GM23338 (cell line): ENCODE measurements around the gene PTPN18. TPM values are rescaled to one million over a fixed set of nuclear protein-coding genes. Genes with fewer than 3 reads are reported as not detected.

Experiments used
- ATAC-seq: fragments of 200-7000 bp; cut with Tn5 transposase; 3 replicates; pipeline ENCODE4 v1.9.1; 2020
- DNase-seq: peaks from one replicate; pipeline ENCODE4 v3.0.0-alpha.2; 2015; ENCODE audit warnings: low spot score
- H2AFZ ChIP-seq: fragments of 200-600 bp; sonication (generic); 2 replicates; pipeline ENCODE4 v1.8.0; 2016; ENCODE audit warnings: antibody characterized with exemption, mild to moderate bottlenecking, moderate library complexity
- H3F3A ChIP-seq: fragments of 200-600 bp; sonication (generic); replicated peaks from 2 replicates; pipeline ENCODE4 v1.8.0; 2017; ENCODE audit warnings: antibody characterized with exemption, mixed run types, low read depth
- H3K27ac ChIP-seq: fragments of 200-600 bp; sonication (generic); 2 replicates; pipeline ENCODE4 v1.6.1; 2016; ENCODE audit warnings: low read depth
- H3K27me3 ChIP-seq: fragments of 200-600 bp; sonication (generic); 2 replicates; pipeline ENCODE4 v1.8.0; 2016; ENCODE audit warnings: mild to moderate bottlenecking, mixed run types, moderate library complexity; ENCODE audit not compliant: insufficient read depth
- H3K36me3 ChIP-seq: fragments of 200-600 bp; sonication (generic); 2 replicates; pipeline ENCODE4 v1.8.0; 2016; ENCODE audit warnings: mild to moderate bottlenecking; ENCODE audit not compliant: insufficient read depth
- H3K4me1 ChIP-seq: fragments of 200-600 bp; sonication (generic); 2 replicates; pipeline ENCODE4 v1.8.0; 2016; ENCODE audit warnings: mild to moderate bottlenecking, moderate library complexity; ENCODE audit not compliant: insufficient read depth
- H3K4me2 ChIP-seq: fragments of 200-600 bp; sonication (generic); 2 replicates; pipeline ENCODE4 v1.7.1; 2017; ENCODE audit warnings: mixed run types
- H3K4me3 ChIP-seq: fragments of 200-600 bp; sonication (generic); 2 replicates; pipeline ENCODE4 v1.6.1; 2016; ENCODE audit warnings: mixed run types
- H3K79me2 ChIP-seq: fragments of 200-600 bp; sonication (generic); replicated peaks from 2 replicates; pipeline ENCODE4 v1.8.0; 2017; ENCODE audit warnings: mild to moderate bottlenecking; ENCODE audit not compliant: insufficient read depth
- H3K9me2 ChIP-seq: fragments of 200-600 bp; sonication (generic); 2 replicates; pipeline ENCODE4 v1.8.0; 2017; ENCODE audit not compliant: insufficient read depth
- H4K20me1 ChIP-seq: fragments of 200-600 bp; sonication (generic); replicated peaks from 2 replicates; pipeline ENCODE4 v1.8.0; 2017; ENCODE audit warnings: mild to moderate bottlenecking; ENCODE audit not compliant: insufficient read depth
- H3K27ac Mint-ChIP-seq: 2 replicates; pipeline ENCODE4 v1.8.0; 2020; ENCODE audit warnings: inconsistent platforms, mild to moderate bottlenecking, moderate library complexity, mixed read lengths
- H3K27me3 Mint-ChIP-seq: 3 replicates; pipeline ENCODE4 v1.8.0; 2022; ENCODE audit warnings: low read depth, mild to moderate bottlenecking, moderate library complexity, mixed read lengths, inconsistent platforms; ENCODE audit not compliant: insufficient read depth, poor library complexity
- H3K36me3 Mint-ChIP-seq: 3 replicates; pipeline ENCODE4 v1.8.0; 2021; ENCODE audit warnings: low read depth, mild to moderate bottlenecking, inconsistent platforms, moderate library complexity, mixed read lengths
- H3K4me1 Mint-ChIP-seq: 3 replicates; pipeline ENCODE4 v1.8.0; 2020; ENCODE audit warnings: mild to moderate bottlenecking, inconsistent platforms, mixed read lengths
- H3K4me3 Mint-ChIP-seq: 3 replicates; pipeline ENCODE4 v1.8.0; 2021; ENCODE audit warnings: moderate library complexity, mild to moderate bottlenecking, inconsistent platforms, mixed read lengths
- H3K9me3 Mint-ChIP-seq: 3 replicates; pipeline ENCODE4 v1.8.0; 2020; ENCODE audit warnings: moderate library complexity, mild to moderate bottlenecking, inconsistent platforms, mixed read lengths
- CREB1 ChIP-seq: fragments of 250-450 bp; sonication (Bioruptor Pico); IDR thresholded peaks from 2 replicates; pipeline ENCODE4 v1.5.0; 2020; ENCODE audit warnings: low read depth, mild to moderate bottlenecking, moderate library complexity
- EZH2 ChIP-seq: fragments of 200-600 bp; sonication (generic); IDR thresholded peaks from one replicate; pipeline ENCODE4 v1.8.0; 2017; ENCODE audit warnings: antibody characterized with exemption, mild to moderate bottlenecking, low read depth; ENCODE audit not compliant: unreplicated experiment
- EZH2phosphoT487 ChIP-seq: fragments of 200-600 bp; sonication (generic); IDR thresholded peaks from one replicate; pipeline ENCODE4 v1.8.1; 2018; ENCODE audit warnings: antibody characterized with exemption; ENCODE audit not compliant: unreplicated experiment
- NANOG ChIP-seq: IDR thresholded peaks from 2 replicates; pipeline ENCODE4 v1.6.1; 2016; ENCODE audit warnings: antibody characterized with exemption, borderline replicate concordance
- POLR2AphosphoS5 ChIP-seq: IDR thresholded peaks from 2 replicates; pipeline ENCODE4 v1.6.1; 2016; ENCODE audit warnings: antibody characterized with exemption, low read depth
- STAT1 ChIP-seq: IDR thresholded peaks from one replicate; pipeline ENCODE4 v1.6.1; 2016; ENCODE audit warnings: antibody characterized with exemption; ENCODE audit not compliant: unreplicated experiment
- ZNF114 ChIP-seq: fragments of 250-450 bp; sonication (Bioruptor Pico); IDR thresholded peaks from 2 replicates; pipeline ENCODE4 v1.5.0; 2020; ENCODE audit warnings: mild to moderate bottlenecking, moderate library complexity
- ZNF331 ChIP-seq: fragments of 250-450 bp; sonication (Bioruptor Pico); IDR thresholded peaks from 2 replicates; pipeline ENCODE4 v1.5.0; 2020; ENCODE audit warnings: low read depth, mild to moderate bottlenecking, moderate library complexity
- polyA plus RNA-seq: library from polyadenylated mRNA; unstranded; fragments of >200 nt; fragmentation: Nextera tagmentation; extraction: Ambion mirVana; gene quantifications from 2 replicates; pipeline ENCODE4 v1.2.1, GENCODE V29; 2016
- total RNA-seq: library from RNA; depleted of rRNA; stranded (reverse); fragments of >200 nt; shearing (Covaris generic); gene quantifications from 2 replicates; pipeline ENCODE4 v1.2.3, GENCODE V29; 2014
- TF ChIP-seq, protein P1 (sequence below): IDR thresholded peaks from 2 replicates; pipeline ENCODE4 v1.6.1; 2016; ENCODE audit warnings: antibody characterized with exemption
- TF ChIP-seq, protein P2 (sequence below): IDR thresholded peaks from one replicate; pipeline ENCODE4 v1.6.1; 2018; ENCODE audit warnings: antibody characterized with exemption; ENCODE audit not compliant: unreplicated experiment
- TF ChIP-seq, protein P3 (sequence below): fragments of 250-450 bp; sonication (Bioruptor Pico); IDR thresholded peaks from 2 replicates; pipeline ENCODE4 v1.5.0; 2020; ENCODE audit warnings: mild to moderate bottlenecking, moderate library complexity

Gene PTPN18
- total and polyA plus RNA-seq, 2 experiments from 2014 or later, result 10.1 to 10.9 TPM

DNA sequence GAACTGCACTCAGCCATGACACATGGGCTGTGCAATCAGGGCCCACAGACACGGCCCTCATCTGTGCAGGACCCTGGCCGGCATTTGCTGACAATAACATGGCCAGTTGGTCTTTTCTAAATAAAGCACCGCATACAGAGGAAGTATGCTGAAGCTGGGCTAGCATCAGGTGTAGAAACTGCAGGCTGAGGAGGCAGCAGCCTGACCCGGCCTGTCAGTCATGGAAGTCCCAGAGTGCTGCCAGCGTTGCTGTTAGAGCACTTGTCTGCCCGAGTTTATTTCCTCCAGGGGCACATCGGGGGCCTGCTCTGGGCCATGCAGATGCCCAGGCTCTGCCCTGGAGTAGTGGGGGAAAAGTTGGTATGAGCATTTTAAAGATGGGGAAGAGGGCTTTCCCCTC, 4.1 kb upstream of the PTPN18 start:
- ATAC-seq, result no peak
- H3K27ac Mint-ChIP-seq, result no peak overlapping the region
- H3K27ac ChIP-seq, result no peak overlapping the region

More for the DNA sequence above, 4.1 kb upstream of the PTPN18 start:
- TF ChIP-seq, protein P1, sequence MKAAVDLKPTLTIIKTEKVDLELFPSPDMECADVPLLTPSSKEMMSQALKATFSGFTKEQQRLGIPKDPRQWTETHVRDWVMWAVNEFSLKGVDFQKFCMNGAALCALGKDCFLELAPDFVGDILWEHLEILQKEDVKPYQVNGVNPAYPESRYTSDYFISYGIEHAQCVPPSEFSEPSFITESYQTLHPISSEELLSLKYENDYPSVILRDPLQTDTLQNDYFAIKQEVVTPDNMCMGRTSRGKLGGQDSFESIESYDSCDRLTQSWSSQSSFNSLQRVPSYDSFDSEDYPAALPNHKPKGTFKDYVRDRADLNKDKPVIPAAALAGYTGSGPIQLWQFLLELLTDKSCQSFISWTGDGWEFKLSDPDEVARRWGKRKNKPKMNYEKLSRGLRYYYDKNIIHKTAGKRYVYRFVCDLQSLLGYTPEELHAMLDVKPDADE, result no peak
- TF ChIP-seq ZNF114 (CRISPR knock-in tag) (no peak), ZNF331 (CRISPR knock-in tag) (no peak), EZH2phosphoT487 (no peak), EZH2 (no peak), CREB1 (CRISPR knock-in tag) (no peak), NANOG (no peak), STAT1 (no peak), POLR2AphosphoS5 (no peak)
- TF ChIP-seq, protein P2, sequence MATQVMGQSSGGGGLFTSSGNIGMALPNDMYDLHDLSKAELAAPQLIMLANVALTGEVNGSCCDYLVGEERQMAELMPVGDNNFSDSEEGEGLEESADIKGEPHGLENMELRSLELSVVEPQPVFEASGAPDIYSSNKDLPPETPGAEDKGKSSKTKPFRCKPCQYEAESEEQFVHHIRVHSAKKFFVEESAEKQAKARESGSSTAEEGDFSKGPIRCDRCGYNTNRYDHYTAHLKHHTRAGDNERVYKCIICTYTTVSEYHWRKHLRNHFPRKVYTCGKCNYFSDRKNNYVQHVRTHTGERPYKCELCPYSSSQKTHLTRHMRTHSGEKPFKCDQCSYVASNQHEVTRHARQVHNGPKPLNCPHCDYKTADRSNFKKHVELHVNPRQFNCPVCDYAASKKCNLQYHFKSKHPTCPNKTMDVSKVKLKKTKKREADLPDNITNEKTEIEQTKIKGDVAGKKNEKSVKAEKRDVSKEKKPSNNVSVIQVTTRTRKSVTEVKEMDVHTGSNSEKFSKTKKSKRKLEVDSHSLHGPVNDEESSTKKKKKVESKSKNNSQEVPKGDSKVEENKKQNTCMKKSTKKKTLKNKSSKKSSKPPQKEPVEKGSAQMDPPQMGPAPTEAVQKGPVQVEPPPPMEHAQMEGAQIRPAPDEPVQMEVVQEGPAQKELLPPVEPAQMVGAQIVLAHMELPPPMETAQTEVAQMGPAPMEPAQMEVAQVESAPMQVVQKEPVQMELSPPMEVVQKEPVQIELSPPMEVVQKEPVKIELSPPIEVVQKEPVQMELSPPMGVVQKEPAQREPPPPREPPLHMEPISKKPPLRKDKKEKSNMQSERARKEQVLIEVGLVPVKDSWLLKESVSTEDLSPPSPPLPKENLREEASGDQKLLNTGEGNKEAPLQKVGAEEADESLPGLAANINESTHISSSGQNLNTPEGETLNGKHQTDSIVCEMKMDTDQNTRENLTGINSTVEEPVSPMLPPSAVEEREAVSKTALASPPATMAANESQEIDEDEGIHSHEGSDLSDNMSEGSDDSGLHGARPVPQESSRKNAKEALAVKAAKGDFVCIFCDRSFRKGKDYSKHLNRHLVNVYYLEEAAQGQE, result no peak
- TF ChIP-seq, protein P3, sequence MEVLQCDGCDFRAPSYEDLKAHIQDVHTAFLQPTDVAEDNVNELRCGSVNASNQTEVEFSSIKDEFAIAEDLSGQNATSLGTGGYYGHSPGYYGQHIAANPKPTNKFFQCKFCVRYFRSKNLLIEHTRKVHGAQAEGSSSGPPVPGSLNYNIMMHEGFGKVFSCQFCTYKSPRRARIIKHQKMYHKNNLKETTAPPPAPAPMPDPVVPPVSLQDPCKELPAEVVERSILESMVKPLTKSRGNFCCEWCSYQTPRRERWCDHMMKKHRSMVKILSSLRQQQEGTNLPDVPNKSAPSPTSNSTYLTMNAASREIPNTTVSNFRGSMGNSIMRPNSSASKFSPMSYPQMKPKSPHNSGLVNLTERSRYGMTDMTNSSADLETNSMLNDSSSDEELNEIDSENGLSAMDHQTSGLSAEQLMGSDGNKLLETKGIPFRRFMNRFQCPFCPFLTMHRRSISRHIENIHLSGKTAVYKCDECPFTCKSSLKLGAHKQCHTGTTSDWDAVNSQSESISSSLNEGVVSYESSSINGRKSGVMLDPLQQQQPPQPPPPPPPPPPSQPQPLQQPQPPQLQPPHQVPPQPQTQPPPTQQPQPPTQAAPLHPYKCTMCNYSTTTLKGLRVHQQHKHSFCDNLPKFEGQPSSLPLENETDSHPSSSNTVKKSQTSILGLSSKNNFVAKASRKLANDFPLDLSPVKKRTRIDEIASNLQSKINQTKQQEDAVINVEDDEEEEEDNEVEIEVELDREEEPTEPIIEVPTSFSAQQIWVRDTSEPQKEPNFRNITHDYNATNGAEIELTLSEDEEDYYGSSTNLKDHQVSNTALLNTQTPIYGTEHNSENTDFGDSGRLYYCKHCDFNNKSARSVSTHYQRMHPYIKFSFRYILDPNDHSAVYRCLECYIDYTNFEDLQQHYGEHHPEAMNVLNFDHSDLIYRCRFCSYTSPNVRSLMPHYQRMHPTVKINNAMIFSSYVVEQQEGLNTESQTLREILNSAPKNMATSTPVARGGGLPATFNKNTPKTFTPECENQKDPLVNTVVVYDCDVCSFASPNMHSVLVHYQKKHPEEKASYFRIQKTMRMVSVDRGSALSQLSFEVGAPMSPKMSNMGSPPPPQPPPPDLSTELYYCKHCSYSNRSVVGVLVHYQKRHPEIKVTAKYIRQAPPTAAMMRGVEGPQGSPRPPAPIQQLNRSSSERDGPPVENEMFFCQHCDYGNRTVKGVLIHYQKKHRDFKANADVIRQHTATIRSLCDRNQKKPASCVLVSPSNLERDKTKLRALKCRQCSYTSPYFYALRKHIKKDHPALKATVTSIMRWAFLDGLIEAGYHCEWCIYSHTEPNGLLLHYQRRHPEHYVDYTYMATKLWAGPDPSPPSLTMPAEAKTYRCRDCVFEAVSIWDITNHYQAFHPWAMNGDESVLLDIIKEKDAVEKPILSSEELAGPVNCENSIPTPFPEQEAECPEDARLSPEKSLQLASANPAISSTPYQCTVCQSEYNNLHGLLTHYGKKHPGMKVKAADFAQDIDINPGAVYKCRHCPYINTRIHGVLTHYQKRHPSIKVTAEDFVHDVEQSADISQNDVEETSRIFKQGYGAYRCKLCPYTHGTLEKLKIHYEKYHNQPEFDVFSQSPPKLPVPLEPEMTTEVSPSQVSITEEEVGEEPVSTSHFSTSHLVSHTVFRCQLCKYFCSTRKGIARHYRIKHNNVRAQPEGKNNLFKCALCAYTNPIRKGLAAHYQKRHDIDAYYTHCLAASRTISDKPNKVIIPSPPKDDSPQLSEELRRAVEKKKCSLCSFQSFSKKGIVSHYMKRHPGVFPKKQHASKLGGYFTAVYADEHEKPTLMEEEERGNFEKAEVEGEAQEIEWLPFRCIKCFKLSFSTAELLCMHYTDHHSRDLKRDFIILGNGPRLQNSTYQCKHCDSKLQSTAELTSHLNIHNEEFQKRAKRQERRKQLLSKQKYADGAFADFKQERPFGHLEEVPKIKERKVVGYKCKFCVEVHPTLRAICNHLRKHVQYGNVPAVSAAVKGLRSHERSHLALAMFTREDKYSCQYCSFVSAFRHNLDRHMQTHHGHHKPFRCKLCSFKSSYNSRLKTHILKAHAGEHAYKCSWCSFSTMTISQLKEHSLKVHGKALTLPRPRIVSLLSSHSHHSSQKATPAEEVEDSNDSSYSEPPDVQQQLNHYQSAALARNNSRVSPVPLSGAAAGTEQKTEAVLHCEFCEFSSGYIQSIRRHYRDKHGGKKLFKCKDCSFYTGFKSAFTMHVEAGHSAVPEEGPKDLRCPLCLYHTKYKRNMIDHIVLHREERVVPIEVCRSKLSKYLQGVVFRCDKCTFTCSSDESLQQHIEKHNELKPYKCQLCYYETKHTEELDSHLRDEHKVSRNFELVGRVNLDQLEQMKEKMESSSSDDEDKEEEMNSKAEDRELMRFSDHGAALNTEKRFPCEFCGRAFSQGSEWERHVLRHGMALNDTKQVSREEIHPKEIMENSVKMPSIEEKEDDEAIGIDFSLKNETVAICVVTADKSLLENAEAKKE (CRISPR knock-in tag), result no peak
- H3K4me3 Mint-ChIP-seq, result no peak overlapping the region
- H3F3A ChIP-seq, result no peaks in the 10 kb centered on the region
- H2AFZ ChIP-seq, result no peak overlapping the region
- H3K27me3 ChIP-seq, result peaks cover 30% of the 10 kb centered on the region
- H3K4me1 Mint-ChIP-seq, result peaks cover 13% of the 10 kb centered on the region
- peaks cover 24% of the 10 kb centered on the region for H3K36me3 Mint-ChIP-seq
- peaks cover 10% of the 10 kb centered on the region for H3K36me3 ChIP-seq
- no peaks in the 10 kb centered on the region for H3K9me2 ChIP-seq
- H3K9me3 Mint-ChIP-seq, result no peaks in the 10 kb centered on the region
- no peak overlapping the region for H3K4me3 ChIP-seq
- peaks cover 28% of the 10 kb centered on the region for H3K27me3 Mint-ChIP-seq
- H3K79me2 ChIP-seq, result no peaks in the 10 kb centered on the region
- H3K4me2 ChIP-seq, result no peak overlapping the region
- no peak for DNase-seq
- H4K20me1 ChIP-seq, result peaks cover 8% of the 10 kb centered on the region
- no peaks in the 10 kb centered on the region for H3K4me1 ChIP-seq
